ENCODE results near the gene KEAP1. TPM values are rescaled to one million over a fixed set of nuclear protein-coding genes. Genes with fewer than 3 reads are reported as not detected.

Gene KEAP1
- total and polyA plus RNA-seq, 7 donors = 109 to 242 (median 199) TPM

GRCh38 chr19:10452726-10453618 is 50.2 kb downstream of the KEAP1 start:
- DNase-seq = no peak
- no peaks in the 10 kb centered on the region for H3K4me1 ChIP-seq
- H3K27me3 ChIP-seq (ENCODE audit: insufficient read depth in 3 of 3, low read length in 2 of 3) = no peaks in the 10 kb centered on the region
- no peak overlapping the region for H3K27ac ChIP-seq
- no peak overlapping the region for H3K4me3 ChIP-seq
- WGBS, 3 donors = 55 to 59% (median 56%) methylated on average over 22 to 25 of the region's 25 CpGs
- H3K9me3 ChIP-seq = no peaks in the 10 kb centered on the region
- no peak for ATAC-seq
- TF ChIP-seq, protein P1, sequence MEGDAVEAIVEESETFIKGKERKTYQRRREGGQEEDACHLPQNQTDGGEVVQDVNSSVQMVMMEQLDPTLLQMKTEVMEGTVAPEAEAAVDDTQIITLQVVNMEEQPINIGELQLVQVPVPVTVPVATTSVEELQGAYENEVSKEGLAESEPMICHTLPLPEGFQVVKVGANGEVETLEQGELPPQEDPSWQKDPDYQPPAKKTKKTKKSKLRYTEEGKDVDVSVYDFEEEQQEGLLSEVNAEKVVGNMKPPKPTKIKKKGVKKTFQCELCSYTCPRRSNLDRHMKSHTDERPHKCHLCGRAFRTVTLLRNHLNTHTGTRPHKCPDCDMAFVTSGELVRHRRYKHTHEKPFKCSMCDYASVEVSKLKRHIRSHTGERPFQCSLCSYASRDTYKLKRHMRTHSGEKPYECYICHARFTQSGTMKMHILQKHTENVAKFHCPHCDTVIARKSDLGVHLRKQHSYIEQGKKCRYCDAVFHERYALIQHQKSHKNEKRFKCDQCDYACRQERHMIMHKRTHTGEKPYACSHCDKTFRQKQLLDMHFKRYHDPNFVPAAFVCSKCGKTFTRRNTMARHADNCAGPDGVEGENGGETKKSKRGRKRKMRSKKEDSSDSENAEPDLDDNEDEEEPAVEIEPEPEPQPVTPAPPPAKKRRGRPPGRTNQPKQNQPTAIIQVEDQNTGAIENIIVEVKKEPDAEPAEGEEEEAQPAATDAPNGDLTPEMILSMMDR (IDR thresholded peaks at IDR 0.05) = no peak
- intact Hi-C loops (cut with DNase I) = no loop called here
- peaks cover 0 to 56% of the 10 kb centered on the region in 2 donors for H3K36me3 ChIP-seq (ENCODE audit: insufficient read depth in 1 of 2, low read depth in 1 of 2)

- H3K9me3 ChIP-seq = no peaks in the 10 kb centered on the region
- WGBS, 3 donors = 77 to 87% (median 83%) methylated on average over 24 to 25 of the region's 25 CpGs
- intact Hi-C loops (cut with DNase I) = no loop called here
- H3K4me3 ChIP-seq = no peak overlapping the region
- no peak overlapping the region for H3K27ac ChIP-seq
- ATAC-seq (peak in 2 of 4 donors; percentile 26 to 35), DNase-seq (no peak)
- H3K27me3 ChIP-seq (ENCODE audit: insufficient read depth in 3 of 3, low read length in 2 of 3) = no peaks in the 10 kb centered on the region
- peaks cover 0 to 59% of the 10 kb centered on the region in 2 donors for H3K36me3 ChIP-seq (ENCODE audit: insufficient read depth in 1 of 2, low read depth in 1 of 2)
- TF ChIP-seq, protein P1 (IDR thresholded peaks at IDR 0.05) = no peak
- no peaks in the 10 kb centered on the region for H3K4me1 ChIP-seq
Observed at GRCh38 chr19:10450853-10451609, 52.1 kb downstream of the KEAP1 start.

- Histone ChIP-seq H3K4me1 (no peaks in the 10 kb centered on the region), H3K27me3 (ENCODE audit: insufficient read depth in 3 of 3, low read length in 2 of 3) (no peaks in the 10 kb centered on the region), H3K4me3 (no peak overlapping the region), H3K27ac (no peak overlapping the region), H3K36me3 (ENCODE audit: insufficient read depth in 1 of 2, low read depth in 1 of 2) (peaks cover 0 to 55% of the 10 kb centered on the region in 2 donors), H3K9me3 (no peaks in the 10 kb centered on the region)
- DNase-seq = no peak
- TF ChIP-seq, protein P1 (IDR thresholded peaks at IDR 0.05) = no peak
- intact Hi-C loops (cut with DNase I) = no loop called here
- 87 to 89% (median 89%) methylated on average over 14 of the region's 14 CpGs for WGBS, 3 donors
- ATAC-seq = no peak
Observed at GRCh38 chr19:10450191-10450852, 52.8 kb downstream of the KEAP1 start.

GRCh38 chr19:10449037-10449436 is 54.1 kb downstream of the KEAP1 start:
- H3K27ac ChIP-seq = no peak overlapping the region
- DNase-seq (no peak), ATAC-seq (no peak)
- TF ChIP-seq, protein P1 (IDR thresholded peaks at IDR 0.05) = no peak
- no peaks in the 10 kb centered on the region for H3K27me3 ChIP-seq (ENCODE audit: insufficient read depth in 3 of 3, low read length in 2 of 3)
- no peaks in the 10 kb centered on the region for H3K9me3 ChIP-seq
- peaks cover 0 to 44% of the 10 kb centered on the region in 2 donors for H3K36me3 ChIP-seq (ENCODE audit: insufficient read depth in 1 of 2, low read depth in 1 of 2)
- no peaks in the 10 kb centered on the region for H3K4me1 ChIP-seq
- intact Hi-C loops (cut with DNase I) = no loop called here
- 91 to 94% (median 94%) methylated on average over 7 of the region's 7 CpGs for WGBS, 3 donors
- no peak overlapping the region for H3K4me3 ChIP-seq

All from psoas muscle (tissue), 8 donors.